GM23248 (cell line): ENCODE measurements around the gene EXOC7.

Experiments
- EZH2 ChIP-seq: fragments of 200-600 bp; sonication (generic); IDR thresholded peaks from 2 replicates; pipeline ENCODE4 v1.6.1; 2018; ENCODE audit warnings: antibody characterized with exemption, mild to moderate bottlenecking; ENCODE audit not compliant: insufficient read depth, poor library complexity, severe bottlenecking
- EZH2phosphoT487 ChIP-seq: fragments of 200-600 bp; sonication (generic); IDR thresholded peaks from 2 replicates; pipeline ENCODE4 v1.6.1; 2018; ENCODE audit warnings: antibody characterized with exemption, moderate library complexity, mild to moderate bottlenecking, low read depth; ENCODE audit not compliant: insufficient read depth

- TF ChIP-seq EZH2, result no peak
- no peak for TF ChIP-seq EZH2phosphoT487
Observed at GRCh38 chr17:76072148-76072858, 31.3 kb downstream of the EXOC7 start, which contains the start of gene SRP68.
